ENCODE results near the gene ST3GAL6.

GRCh38 chr3:98734306-98734705, 28.8 kb upstream of the ST3GAL6 start:
- no peak for TF ChIP-seq POLR2A (IDR thresholded peaks at IDR 0.05)
- TF ChIP-seq, protein P1, sequence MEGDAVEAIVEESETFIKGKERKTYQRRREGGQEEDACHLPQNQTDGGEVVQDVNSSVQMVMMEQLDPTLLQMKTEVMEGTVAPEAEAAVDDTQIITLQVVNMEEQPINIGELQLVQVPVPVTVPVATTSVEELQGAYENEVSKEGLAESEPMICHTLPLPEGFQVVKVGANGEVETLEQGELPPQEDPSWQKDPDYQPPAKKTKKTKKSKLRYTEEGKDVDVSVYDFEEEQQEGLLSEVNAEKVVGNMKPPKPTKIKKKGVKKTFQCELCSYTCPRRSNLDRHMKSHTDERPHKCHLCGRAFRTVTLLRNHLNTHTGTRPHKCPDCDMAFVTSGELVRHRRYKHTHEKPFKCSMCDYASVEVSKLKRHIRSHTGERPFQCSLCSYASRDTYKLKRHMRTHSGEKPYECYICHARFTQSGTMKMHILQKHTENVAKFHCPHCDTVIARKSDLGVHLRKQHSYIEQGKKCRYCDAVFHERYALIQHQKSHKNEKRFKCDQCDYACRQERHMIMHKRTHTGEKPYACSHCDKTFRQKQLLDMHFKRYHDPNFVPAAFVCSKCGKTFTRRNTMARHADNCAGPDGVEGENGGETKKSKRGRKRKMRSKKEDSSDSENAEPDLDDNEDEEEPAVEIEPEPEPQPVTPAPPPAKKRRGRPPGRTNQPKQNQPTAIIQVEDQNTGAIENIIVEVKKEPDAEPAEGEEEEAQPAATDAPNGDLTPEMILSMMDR (IDR thresholded peaks at IDR 0.05), result no peak
